Measurements from ENCODE around the gene JMY. TPM values are rescaled to one million over a fixed set of nuclear protein-coding genes. Genes with fewer than 3 reads are reported as not detected.

The JMY gene
- polyA plus RNA-seq, 1 donor (not counting 4 experiments of a cell fraction or from before 2014, with no cell fraction given), result 3.3 TPM

DNA sequence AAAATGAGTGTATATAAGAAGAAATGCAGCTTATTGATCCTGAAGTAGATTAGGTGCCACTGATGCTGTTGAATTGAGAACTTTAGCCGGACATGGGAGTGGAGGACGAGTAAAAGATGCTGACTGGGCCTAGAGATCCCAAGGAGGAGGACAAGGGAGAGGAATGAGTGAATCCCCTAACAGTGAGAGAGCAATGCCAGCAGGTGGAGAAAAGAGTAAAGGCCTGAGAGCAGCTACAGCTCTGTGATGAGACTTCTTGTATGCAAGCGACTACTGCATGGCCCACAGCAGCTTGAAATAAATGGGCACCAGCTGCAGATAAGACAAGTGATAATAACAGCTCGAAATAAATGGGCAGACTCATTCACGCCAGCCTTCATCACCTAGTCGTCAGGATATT, 44.5 kb upstream of the JMY start:
- TF ChIP-seq, protein P1, sequence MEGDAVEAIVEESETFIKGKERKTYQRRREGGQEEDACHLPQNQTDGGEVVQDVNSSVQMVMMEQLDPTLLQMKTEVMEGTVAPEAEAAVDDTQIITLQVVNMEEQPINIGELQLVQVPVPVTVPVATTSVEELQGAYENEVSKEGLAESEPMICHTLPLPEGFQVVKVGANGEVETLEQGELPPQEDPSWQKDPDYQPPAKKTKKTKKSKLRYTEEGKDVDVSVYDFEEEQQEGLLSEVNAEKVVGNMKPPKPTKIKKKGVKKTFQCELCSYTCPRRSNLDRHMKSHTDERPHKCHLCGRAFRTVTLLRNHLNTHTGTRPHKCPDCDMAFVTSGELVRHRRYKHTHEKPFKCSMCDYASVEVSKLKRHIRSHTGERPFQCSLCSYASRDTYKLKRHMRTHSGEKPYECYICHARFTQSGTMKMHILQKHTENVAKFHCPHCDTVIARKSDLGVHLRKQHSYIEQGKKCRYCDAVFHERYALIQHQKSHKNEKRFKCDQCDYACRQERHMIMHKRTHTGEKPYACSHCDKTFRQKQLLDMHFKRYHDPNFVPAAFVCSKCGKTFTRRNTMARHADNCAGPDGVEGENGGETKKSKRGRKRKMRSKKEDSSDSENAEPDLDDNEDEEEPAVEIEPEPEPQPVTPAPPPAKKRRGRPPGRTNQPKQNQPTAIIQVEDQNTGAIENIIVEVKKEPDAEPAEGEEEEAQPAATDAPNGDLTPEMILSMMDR (optimal IDR thresholded peaks at IDR 0.05 in 1 of 3, IDR thresholded peaks at IDR 0.05 in 1 of 3, conservative IDR thresholded peaks at IDR 0.05 in 1 of 3; ENCODE audit: extremely low read depth in 1 of 3, insufficient read depth in 2 of 3, low read length in 3 of 3), result no peak
- TF ChIP-seq EZH2 (IDR thresholded peaks at IDR 0.05; ENCODE audit: low read length), result no peak
- dilution Hi-C loops (cut with MboI; ENCODE audit: extremely low pct_ligation_motif_present, low sequenced_read_pairs), result no loop called here
- FAIRE-seq, result no peak

GRCh38 chr5:79193643-79194042, 42.3 kb upstream of the JMY start:
- TF ChIP-seq EZH2 (IDR thresholded peaks at IDR 0.05; ENCODE audit: low read length), result no peak
- TF ChIP-seq, protein P1 (optimal IDR thresholded peaks at IDR 0.05 in 1 of 3, IDR thresholded peaks at IDR 0.05 in 1 of 3, conservative IDR thresholded peaks at IDR 0.05 in 1 of 3; ENCODE audit: extremely low read depth in 1 of 3, insufficient read depth in 2 of 3, low read length in 3 of 3), result no peak
- H3K27me3 ChIP-seq (ENCODE audit: control insufficient read depth, extremely low read depth, insufficient read depth, low read length), result no peaks in the 10 kb centered on the region
- H3K27ac ChIP-seq (ENCODE audit: control insufficient read depth, insufficient read depth, low read length), result no peak overlapping the region
- H3K9ac ChIP-seq (ENCODE audit: control insufficient read depth, extremely low read depth, insufficient read depth, low read length), result no peak overlapping the region
- no peak for FAIRE-seq
- H3K9me3 ChIP-seq (ENCODE audit: control insufficient read depth, low read depth, low read length), result no peaks in the 10 kb centered on the region
- H3K9me1 ChIP-seq (ENCODE audit: control insufficient read depth, extremely low read depth, insufficient read depth, low read length), result no peaks in the 10 kb centered on the region
- no peaks in the 10 kb centered on the region for H4K20me1 ChIP-seq (ENCODE audit: control insufficient read depth, extremely low read depth, insufficient read depth, low read length)
- H3K79me2 ChIP-seq (ENCODE audit: control insufficient read depth, insufficient read depth, low read length), result no peaks in the 10 kb centered on the region
- H2AFZ ChIP-seq (ENCODE audit: control insufficient read depth, low read length), result no peak overlapping the region
- DNase-seq (ENCODE audit: low read depth, low spot score), result no peak
- no peaks in the 10 kb centered on the region for H3K36me3 ChIP-seq (ENCODE audit: control insufficient read depth in 2 of 2, extremely low read depth in 1 of 2, insufficient read depth in 2 of 2, low read length in 2 of 2)
- peaks cover 2% of the 10 kb centered on the region for H3K4me1 ChIP-seq (ENCODE audit: control insufficient read depth, extremely low read depth, insufficient read depth, low read length)
- dilution Hi-C loops (cut with MboI; ENCODE audit: extremely low pct_ligation_motif_present, low sequenced_read_pairs), result no loop called here
- H3K4me2 ChIP-seq (ENCODE audit: control insufficient read depth, extremely low read depth, insufficient read depth, low read depth, low read length), result no peak overlapping the region
- no peak overlapping the region for H3K4me3 ChIP-seq (ENCODE audit: control insufficient read depth in 2 of 3, extremely low read depth in 1 of 3, insufficient read depth in 2 of 3, low read depth in 1 of 3, low read length in 3 of 3)

More for the DNA sequence above, 44.5 kb upstream of the JMY start:
- no peaks in the 10 kb centered on the region for H3K9me1 ChIP-seq (ENCODE audit: control insufficient read depth, extremely low read depth, insufficient read depth, low read length)
- no peak overlapping the region for H3K27ac ChIP-seq (ENCODE audit: control insufficient read depth, insufficient read depth, low read length)
- no peak overlapping the region for H3K4me2 ChIP-seq (ENCODE audit: control insufficient read depth, extremely low read depth, insufficient read depth, low read depth, low read length)
- no peaks in the 10 kb centered on the region for H3K27me3 ChIP-seq (ENCODE audit: control insufficient read depth, extremely low read depth, insufficient read depth, low read length)
- no peaks in the 10 kb centered on the region for H3K9me3 ChIP-seq (ENCODE audit: control insufficient read depth, low read depth, low read length)
- no peaks in the 10 kb centered on the region for H3K36me3 ChIP-seq (ENCODE audit: control insufficient read depth in 2 of 2, extremely low read depth in 1 of 2, insufficient read depth in 2 of 2, low read length in 2 of 2)
- no peak overlapping the region for H2AFZ ChIP-seq (ENCODE audit: control insufficient read depth, low read length)
- H3K79me2 ChIP-seq (ENCODE audit: control insufficient read depth, insufficient read depth, low read length), result no peaks in the 10 kb centered on the region
- no peak overlapping the region for H3K4me3 ChIP-seq (ENCODE audit: control insufficient read depth in 2 of 3, extremely low read depth in 1 of 3, insufficient read depth in 2 of 3, low read depth in 1 of 3, low read length in 3 of 3)
- H4K20me1 ChIP-seq (ENCODE audit: control insufficient read depth, extremely low read depth, insufficient read depth, low read length), result no peaks in the 10 kb centered on the region
- no peak overlapping the region for H3K9ac ChIP-seq (ENCODE audit: control insufficient read depth, extremely low read depth, insufficient read depth, low read length)
- peaks cover 2% of the 10 kb centered on the region for H3K4me1 ChIP-seq (ENCODE audit: control insufficient read depth, extremely low read depth, insufficient read depth, low read length)
- no peak for DNase-seq (ENCODE audit: low read depth, low spot score)
